Activated CD4-positive, alpha-beta memory T cell treated with anti-CD3 and anti-CD28 coated beads for 36 hours (primary cell): ENCODE measurements around the gene ENPP1. TPM values are rescaled to one million over a fixed set of nuclear protein-coding genes. Genes with fewer than 3 reads are reported as not detected.
A peak's percentile ranks its signal among the peaks of the same experiment; 100 is the strongest.

Source experiments
- CTCF ChIA-PET: fragments of 350-600 bp; sonication (Branson Sonifier 250); formaldehyde crosslinking; loops from one replicate; lab custom pipeline; 2021; ENCODE audit warnings: antibody characterized with exemption, inconsistent platforms; lab: Charles Lee
- POLR2A ChIA-PET: fragments of 350-600 bp; sonication (Branson Sonifier 250); formaldehyde crosslinking; loops from one replicate; lab custom pipeline; 2021; ENCODE audit warnings: antibody characterized with exemption; lab: Charles Lee
- DNase-seq: peaks from one replicate; pipeline ENCODE4 v3.0.0-alpha.2; 2020
- H3K27ac Mint-ChIP-seq: one replicate; pipeline ENCODE4 v1.8.0; 2021; ENCODE audit warnings: mixed read lengths
- H3K27me3 Mint-ChIP-seq: one replicate; pipeline ENCODE4 v1.8.0; 2021; ENCODE audit warnings: mixed read lengths
- H3K36me3 Mint-ChIP-seq: one replicate; pipeline ENCODE4 v1.8.0; 2021; ENCODE audit warnings: mixed read lengths
- H3K4me1 Mint-ChIP-seq: one replicate; pipeline ENCODE4 v1.8.0; 2021; ENCODE audit warnings: low read depth, mixed read lengths
- H3K4me3 Mint-ChIP-seq: one replicate; pipeline ENCODE4 v1.8.0; 2021; ENCODE audit warnings: mild to moderate bottlenecking, mixed read lengths
- H3K9me3 Mint-ChIP-seq: one replicate; pipeline ENCODE4 v1.8.0; 2021; ENCODE audit warnings: mixed read lengths
- intact Hi-C: fragments of 100-400 bp; cut with micrococcal nuclease; formaldehyde crosslinking; loops from one replicate; pipeline ENCODE4 v1.15.1; 2023
- total RNA-seq, 2 experiments: library from RNA; stranded (reverse); gene quantifications; one replicate each; pipeline ENCODE4 v1.2.3, GENCODE V29; 2021

ENPP1 gene
- total RNA-seq, 2 experiments from 2014 or later, result 1.1 to 1.4 TPM

GRCh38 chr6:131787766-131788712, 19.8 kb upstream of the ENPP1 start:
- intact Hi-C loops, result loop anchor here (5.0 kb wide), 1 partner anchor 101 kb away; no protein-coding TSS in a partner anchor
- Mint-ChIP-seq H3K27ac (no peak overlapping the region), H3K27me3 (peaks cover 2% of the 10 kb centered on the region), H3K4me1 (peaks cover 7% of the 10 kb centered on the region), H3K9me3 (peaks cover 2% of the 10 kb centered on the region), H3K36me3 (no peaks in the 10 kb centered on the region), H3K4me3 (no peak overlapping the region)
- no peak for DNase-seq
- CTCF ChIA-PET, result interaction anchor here (0.9 kb wide), 1 partner anchor 160 kb away, joined by 4 read pairs; the partner anchor contains the start of gene MED23
- POLR2A ChIA-PET, result no interaction called here

DNA sequence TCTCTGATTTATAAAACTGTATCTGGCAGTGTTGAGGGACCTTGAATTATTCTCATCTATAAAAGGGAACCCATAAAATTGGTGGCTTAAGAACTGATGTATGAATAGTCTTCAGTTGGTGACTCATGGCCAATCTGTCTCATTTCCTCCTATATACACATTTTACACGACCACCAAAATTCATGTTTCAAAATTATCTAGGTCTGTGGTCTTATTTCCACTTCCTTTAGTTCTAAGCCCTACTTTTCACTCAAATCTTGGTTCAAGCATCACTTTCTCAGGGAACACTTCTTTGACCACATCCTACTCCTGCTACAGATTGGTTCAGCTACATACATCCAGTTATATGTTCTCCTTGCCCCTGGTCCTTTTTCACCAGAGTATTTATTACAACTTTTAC, 18.6 kb upstream of the ENPP1 start:
- intact Hi-C loops, result loop anchor here (5.0 kb wide), 1 partner anchor 102 kb away; no protein-coding TSS in a partner anchor
- peaks cover 2% of the 10 kb centered on the region for H3K9me3 Mint-ChIP-seq
- peaks cover 2% of the 10 kb centered on the region for H3K27me3 Mint-ChIP-seq
- POLR2A ChIA-PET, result no interaction called here
- H3K4me3 Mint-ChIP-seq, result no peak overlapping the region
- H3K36me3 Mint-ChIP-seq, result no peaks in the 10 kb centered on the region
- H3K4me1 Mint-ChIP-seq, result peaks cover 7% of the 10 kb centered on the region
- H3K27ac Mint-ChIP-seq, result peak overlapping the region; percentile 5
- CTCF ChIA-PET, result no interaction called here
- DNase-seq, result no peak

GRCh38 chr6:131791476-131791875, 16.3 kb upstream of the ENPP1 start:
- no peak overlapping the region for H3K27ac Mint-ChIP-seq
- POLR2A ChIA-PET, result no interaction called here
- no peak for DNase-seq
- peaks cover 2% of the 10 kb centered on the region for H3K27me3 Mint-ChIP-seq
- H3K36me3 Mint-ChIP-seq, result no peaks in the 10 kb centered on the region
- CTCF ChIA-PET, result interaction anchor here (0.8 kb wide), 1 partner anchor 119 kb away, joined by 3 read pairs; no protein-coding TSS in a partner anchor
- no peak overlapping the region for H3K4me3 Mint-ChIP-seq
- intact Hi-C loops, result loop anchor here (10.0 kb wide), 1 partner anchor 597 kb away; no protein-coding TSS in a partner anchor
- no peaks in the 10 kb centered on the region for H3K9me3 Mint-ChIP-seq
- H3K4me1 Mint-ChIP-seq, result peaks cover 7% of the 10 kb centered on the region

GRCh38 chr6:131792091-131792496, 15.7 kb upstream of the ENPP1 start:
- Mint-ChIP-seq H3K9me3 (no peaks in the 10 kb centered on the region), H3K4me3 (no peak overlapping the region), H3K36me3 (no peaks in the 10 kb centered on the region), H3K4me1 (peaks cover 7% of the 10 kb centered on the region), H3K27me3 (peaks cover 7% of the 10 kb centered on the region), H3K27ac (no peak overlapping the region)
- DNase-seq, result peak; percentile 35
- ChIA-PET POLR2A (no interaction called here), CTCF (interaction anchor here (0.8 to 1.0 kb wide), 2 partner anchors 97 to 118 kb away, joined by 3 read pairs; no protein-coding TSS in a partner anchor)
- intact Hi-C loops, result loop anchor here (10.0 kb wide), 1 partner anchor 597 kb away; no protein-coding TSS in a partner anchor

DNA sequence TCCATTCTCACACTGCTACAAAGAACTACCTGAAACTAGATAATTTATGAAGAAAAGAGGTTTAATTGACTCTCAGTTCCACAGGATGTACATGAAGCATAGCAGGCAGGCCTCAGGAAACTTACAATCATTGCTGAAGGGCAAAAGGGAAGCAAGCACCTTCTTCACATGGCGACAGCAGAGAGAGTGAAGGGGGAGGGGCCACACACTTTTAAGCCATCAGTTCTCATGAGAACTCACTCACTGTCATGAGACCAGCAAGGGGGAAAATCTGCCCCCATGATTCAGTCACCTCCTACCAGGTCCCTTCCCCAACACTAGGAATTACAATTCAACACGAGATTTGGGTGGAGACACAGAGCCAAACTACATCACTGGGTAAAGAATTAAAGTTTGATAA, 12.5 kb upstream of the ENPP1 start:
- intact Hi-C loops, result loop anchor here (10.0 kb wide), 1 partner anchor 601 kb away; no protein-coding TSS in a partner anchor
- Mint-ChIP-seq H3K27ac (no peak overlapping the region), H3K4me3 (no peak overlapping the region), H3K9me3 (no peaks in the 10 kb centered on the region), H3K27me3 (peaks cover 9% of the 10 kb centered on the region), H3K4me1 (no peaks in the 10 kb centered on the region), H3K36me3 (no peaks in the 10 kb centered on the region)
- DNase-seq, result no peak
- CTCF ChIA-PET, result no interaction called here
- POLR2A ChIA-PET, result no interaction called here

DNA sequence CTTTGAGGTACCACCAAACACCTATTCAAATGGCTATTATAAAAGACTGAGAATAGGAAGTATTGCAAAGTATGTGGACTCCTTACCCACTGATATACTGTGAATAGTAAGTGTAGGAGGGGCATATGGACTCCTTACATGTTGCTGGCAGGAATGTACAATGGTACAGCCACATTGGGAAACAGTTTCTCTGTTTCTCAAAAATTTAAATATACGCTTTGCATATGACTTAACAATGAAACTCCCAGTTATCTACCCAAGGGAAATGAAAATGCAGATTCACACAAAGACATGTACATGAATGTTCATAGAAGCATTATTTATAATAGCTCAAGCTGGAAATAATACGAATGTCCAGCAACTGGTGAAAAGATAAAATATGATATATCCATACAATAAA, 5.5 kb upstream of the ENPP1 start:
- DNase-seq, result no peak
- POLR2A ChIA-PET, result no interaction called here
- CTCF ChIA-PET, result no interaction called here
- no peak overlapping the region for H3K4me3 Mint-ChIP-seq
- H3K9me3 Mint-ChIP-seq, result no peaks in the 10 kb centered on the region
- no peaks in the 10 kb centered on the region for H3K36me3 Mint-ChIP-seq
- intact Hi-C loops, result no loop called here
- peaks cover 18% of the 10 kb centered on the region for H3K4me1 Mint-ChIP-seq
- H3K27me3 Mint-ChIP-seq, result peaks cover under 1% of the 10 kb centered on the region
- H3K27ac Mint-ChIP-seq, result no peak overlapping the region

DNA sequence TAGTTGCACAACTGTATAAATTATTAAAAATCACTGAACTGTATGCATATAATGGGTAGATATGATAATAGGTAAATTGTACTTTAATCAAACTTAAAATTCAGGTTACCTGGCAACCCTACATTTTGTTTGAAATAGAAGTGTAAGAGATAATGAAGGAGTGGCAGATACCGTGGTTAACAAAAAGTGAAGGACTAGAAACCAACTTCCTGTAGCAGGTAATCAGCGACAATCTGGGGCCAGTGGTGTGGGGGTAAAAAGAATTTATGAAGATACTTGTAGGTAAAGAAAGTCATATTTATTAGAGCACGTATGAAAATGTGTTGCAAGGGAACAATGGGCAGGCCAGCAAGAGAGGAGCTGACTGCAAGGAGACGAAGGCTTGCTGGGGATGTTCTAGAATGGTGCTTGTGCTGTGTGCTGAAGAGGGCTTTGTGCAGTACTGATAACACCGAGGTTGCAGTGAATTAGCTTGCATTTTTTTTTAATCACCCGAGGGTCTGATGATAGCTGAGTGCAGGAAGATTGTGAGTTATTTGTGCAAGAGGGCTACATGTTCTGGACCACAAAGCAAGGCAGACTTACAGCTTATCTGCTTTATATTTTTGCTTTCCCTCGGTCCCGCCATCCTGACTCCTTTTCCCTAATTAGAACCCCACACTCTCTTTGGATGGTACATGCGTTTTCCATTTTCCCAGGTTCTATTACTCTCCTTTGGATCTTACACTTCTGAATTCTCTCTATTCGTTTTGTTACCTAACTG, 4.6 kb upstream of the ENPP1 start:
- CTCF ChIA-PET, result interaction anchor here (1.1 kb wide), 1 partner anchor 107 kb away, joined by 3 read pairs; no protein-coding TSS in a partner anchor
- H3K4me3 Mint-ChIP-seq, result no peak overlapping the region
- H3K27ac Mint-ChIP-seq, result no peak overlapping the region
- DNase-seq, result no peak
- no peaks in the 10 kb centered on the region for H3K9me3 Mint-ChIP-seq
- intact Hi-C loops, result no loop called here
- peaks cover 20% of the 10 kb centered on the region for H3K4me1 Mint-ChIP-seq
- POLR2A ChIA-PET, result no interaction called here
- H3K27me3 Mint-ChIP-seq, result peaks cover 3% of the 10 kb centered on the region
- H3K36me3 Mint-ChIP-seq, result no peaks in the 10 kb centered on the region

DNA sequence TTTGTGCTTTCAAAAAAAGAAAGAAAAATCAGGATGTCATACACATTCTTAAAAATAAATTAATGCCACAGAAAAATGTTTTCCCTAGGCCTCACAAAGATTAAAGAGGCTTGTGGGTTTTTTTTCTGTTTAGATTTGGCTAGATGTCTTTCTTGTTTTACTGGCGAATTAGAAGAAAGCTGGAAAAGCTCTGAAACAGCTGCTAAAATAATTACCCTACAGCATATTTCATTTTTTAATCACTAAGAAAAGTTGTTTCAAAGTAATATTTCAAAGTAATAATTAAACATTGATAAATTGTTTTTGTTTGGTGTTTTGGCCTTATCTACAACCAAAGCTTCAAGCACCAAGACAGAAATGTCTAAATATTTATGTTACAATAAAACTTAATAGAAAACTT, 3.7 kb upstream of the ENPP1 start:
- no peak overlapping the region for H3K4me3 Mint-ChIP-seq
- H3K9me3 Mint-ChIP-seq, result no peaks in the 10 kb centered on the region
- ChIA-PET POLR2A (interaction anchor here (0.6 kb wide), 1 partner anchor 20 kb away, joined by 3 read pairs; no protein-coding TSS in a partner anchor), CTCF (interaction anchor here (1.1 kb wide), 1 partner anchor 106 kb away, joined by 3 read pairs; no protein-coding TSS in a partner anchor)
- DNase-seq, result no peak
- H3K27ac Mint-ChIP-seq, result no peak overlapping the region
- intact Hi-C loops, result no loop called here
- H3K27me3 Mint-ChIP-seq, result peaks cover 11% of the 10 kb centered on the region
- no peaks in the 10 kb centered on the region for H3K36me3 Mint-ChIP-seq
- H3K4me1 Mint-ChIP-seq, result peaks cover 28% of the 10 kb centered on the region

DNA sequence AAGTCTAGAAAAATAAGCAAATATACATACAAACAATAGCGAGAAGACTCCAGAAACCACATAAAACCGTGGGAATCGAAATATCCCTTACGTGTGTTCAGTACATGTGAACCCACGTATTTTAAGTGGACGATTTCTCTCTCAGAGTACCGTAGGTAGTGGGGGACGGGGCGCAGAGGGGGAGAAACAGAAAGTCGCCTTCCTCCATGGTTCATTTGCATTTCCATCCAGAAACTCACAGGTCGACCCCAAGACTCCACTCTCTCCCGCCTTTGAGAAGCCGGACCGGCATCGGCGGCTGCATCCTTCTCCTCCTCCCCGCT, 538 bp upstream of the ENPP1 start:
- H3K27me3 Mint-ChIP-seq, result peaks cover 16% of the 10 kb centered on the region
- intact Hi-C loops, result loop anchor here (5.0 kb wide), 2 partner anchors 120 to 180 kb away; partner anchors contain the start of gene MED23

DNA sequence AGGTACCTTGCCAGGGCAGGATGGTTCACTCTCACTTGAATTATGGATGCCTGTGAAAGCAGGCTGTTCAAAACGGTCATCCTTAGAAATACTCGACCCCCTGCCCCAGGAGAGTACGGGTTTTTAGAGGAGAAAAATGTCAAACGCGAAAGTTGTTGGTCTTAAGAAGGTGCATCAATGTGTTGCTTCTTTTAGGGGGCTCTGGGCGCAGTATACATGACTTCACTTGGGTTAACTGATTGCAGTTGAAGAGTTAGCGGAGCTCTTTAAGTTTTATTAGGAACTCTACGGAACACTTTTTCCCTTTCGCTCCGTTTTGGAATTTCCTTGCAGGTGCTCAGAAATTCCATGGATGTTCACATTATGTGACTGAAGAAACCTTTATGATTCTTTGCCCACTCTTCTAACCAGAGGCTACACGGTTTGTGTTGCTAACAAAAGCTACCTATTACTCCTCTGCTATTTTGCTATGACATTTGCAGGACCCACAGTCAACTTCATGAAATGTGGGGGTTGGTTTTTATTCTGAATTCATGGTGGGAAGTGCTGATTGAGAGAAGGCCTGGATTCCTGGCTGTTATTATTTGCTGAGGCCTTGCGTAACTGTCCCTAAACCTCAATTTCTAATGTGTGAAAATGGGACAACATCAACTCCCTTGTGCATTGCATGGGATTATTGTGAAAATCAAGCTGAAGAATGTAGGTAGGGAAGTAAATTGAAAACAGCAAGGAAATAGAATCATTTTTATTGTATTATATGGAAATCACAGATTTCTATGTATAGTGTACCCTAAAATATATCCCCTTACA, 845 bp downstream of the ENPP1 start:
- H3K36me3 Mint-ChIP-seq, result no peaks in the 10 kb centered on the region
- no peak overlapping the region for H3K27ac Mint-ChIP-seq
- ChIA-PET CTCF (interaction anchor here (1.6 kb wide), 1 partner anchor 114 kb away, joined by 4 read pairs; no protein-coding TSS in a partner anchor), POLR2A (no interaction called here)
- H3K4me1 Mint-ChIP-seq, result peaks cover 17% of the 10 kb centered on the region
- H3K9me3 Mint-ChIP-seq, result no peaks in the 10 kb centered on the region
- intact Hi-C loops, result loop anchor here (5.0 kb wide), 2 partner anchors 121 to 181 kb away; partner anchors contain the start of gene MED23
- no peak for DNase-seq
- peak overlapping the region; percentile 66 for H3K4me3 Mint-ChIP-seq
- H3K27me3 Mint-ChIP-seq, result peaks cover 16% of the 10 kb centered on the region

More for the DNA sequence above, 538 bp upstream of the ENPP1 start:
- Mint-ChIP-seq H3K4me1 (peaks cover 28% of the 10 kb centered on the region), H3K9me3 (no peaks in the 10 kb centered on the region), H3K4me3 (peak overlapping the region; percentile 81), H3K27ac (no peak overlapping the region), H3K36me3 (no peaks in the 10 kb centered on the region)
- no peak for DNase-seq
- CTCF ChIA-PET, result interaction anchor here (0.8 kb wide), 1 partner anchor 10 kb away, joined by 3 read pairs; no protein-coding TSS in a partner anchor
- POLR2A ChIA-PET, result no interaction called here

GRCh38 chr6:131811500-131811899, 3.7 kb downstream of the ENPP1 start:
- Mint-ChIP-seq H3K9me3 (no peaks in the 10 kb centered on the region), H3K4me1 (peaks cover 15% of the 10 kb centered on the region), H3K27me3 (peaks cover 19% of the 10 kb centered on the region), H3K36me3 (no peaks in the 10 kb centered on the region), H3K27ac (no peak overlapping the region), H3K4me3 (no peak overlapping the region)
- intact Hi-C loops, result no loop called here
- ChIA-PET POLR2A (no interaction called here), CTCF (interaction anchor here (1.1 kb wide), 1 partner anchor 55 kb away, joined by 3 read pairs; no protein-coding TSS in a partner anchor)
- no peak for DNase-seq
